Stimulated activated CD8-positive, alpha-beta memory T cell treated with anti-CD3 and anti-CD28 coated beads, Interleukin-4, amount 100 ng/mL, for 24 hours (primary cell): ENCODE data around the gene SGPP1.
"Not testable (repeated sequence)": the region's sequence is repeated elsewhere in the genome, so short reads cannot be mapped to it uniquely, and the experiment has no call there.

Experiments used
- DNase-seq: peaks from one replicate; pipeline ENCODE4 v3.0.0-alpha.2; 2020; ENCODE audit warnings: low read depth

Gene SGPP1

GRCh38 chr14:63636094-63636635 is 91.7 kb downstream of the SGPP1 start:
- not testable (repeated sequence) for DNase-seq
